ENCODE measurements around the gene MAST4. TPM values are rescaled to one million over a fixed set of nuclear protein-coding genes. Genes with fewer than 3 reads are reported as not detected.

The MAST4 gene
- total RNA-seq, 1 experiment from 2014 or later: 10.9 TPM

DNA sequence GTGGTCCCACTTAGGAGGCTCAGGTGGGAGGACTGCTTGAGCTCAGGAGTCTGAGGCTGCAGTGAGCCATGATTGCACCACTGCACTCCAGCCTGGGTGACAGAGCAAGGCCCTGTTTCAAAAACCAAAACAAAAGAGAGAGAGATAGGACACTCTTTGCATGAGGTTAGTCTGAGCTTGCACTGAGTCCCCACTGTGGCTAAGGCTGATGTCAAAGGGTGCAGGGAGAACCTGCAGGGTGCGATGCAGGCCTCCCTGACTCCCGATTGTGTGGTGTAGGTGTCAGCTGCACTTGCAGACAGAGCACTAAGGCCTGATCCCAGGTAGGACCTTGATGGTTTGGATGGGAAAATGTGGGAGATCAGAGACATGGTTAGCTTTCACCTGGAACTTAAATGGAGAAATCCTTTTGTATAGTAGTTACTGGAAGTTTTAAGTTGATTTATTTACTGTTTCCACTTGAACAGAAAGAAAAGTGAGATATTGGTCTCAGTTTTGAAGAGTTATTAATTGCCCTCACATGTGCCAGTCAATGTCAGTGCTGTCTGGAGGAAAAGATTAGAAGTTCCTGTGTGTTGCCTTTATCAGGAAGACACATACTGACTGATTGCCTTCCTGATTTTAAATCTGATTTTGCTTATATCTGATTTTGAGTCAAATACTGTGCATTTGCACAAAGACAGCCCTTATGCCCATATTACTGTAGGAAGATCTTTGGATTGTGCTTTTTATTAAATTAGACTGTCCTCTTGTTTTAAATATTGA, 260.0 kb downstream of the MAST4 start:
- TF ChIP-seq, protein P1, sequence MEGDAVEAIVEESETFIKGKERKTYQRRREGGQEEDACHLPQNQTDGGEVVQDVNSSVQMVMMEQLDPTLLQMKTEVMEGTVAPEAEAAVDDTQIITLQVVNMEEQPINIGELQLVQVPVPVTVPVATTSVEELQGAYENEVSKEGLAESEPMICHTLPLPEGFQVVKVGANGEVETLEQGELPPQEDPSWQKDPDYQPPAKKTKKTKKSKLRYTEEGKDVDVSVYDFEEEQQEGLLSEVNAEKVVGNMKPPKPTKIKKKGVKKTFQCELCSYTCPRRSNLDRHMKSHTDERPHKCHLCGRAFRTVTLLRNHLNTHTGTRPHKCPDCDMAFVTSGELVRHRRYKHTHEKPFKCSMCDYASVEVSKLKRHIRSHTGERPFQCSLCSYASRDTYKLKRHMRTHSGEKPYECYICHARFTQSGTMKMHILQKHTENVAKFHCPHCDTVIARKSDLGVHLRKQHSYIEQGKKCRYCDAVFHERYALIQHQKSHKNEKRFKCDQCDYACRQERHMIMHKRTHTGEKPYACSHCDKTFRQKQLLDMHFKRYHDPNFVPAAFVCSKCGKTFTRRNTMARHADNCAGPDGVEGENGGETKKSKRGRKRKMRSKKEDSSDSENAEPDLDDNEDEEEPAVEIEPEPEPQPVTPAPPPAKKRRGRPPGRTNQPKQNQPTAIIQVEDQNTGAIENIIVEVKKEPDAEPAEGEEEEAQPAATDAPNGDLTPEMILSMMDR (IDR thresholded peaks at IDR 0.05; ENCODE audit: unreplicated experiment): no peak
- Mint-ChIP-seq H3K4me3 (ENCODE audit: low read depth, unreplicated experiment) (no peak overlapping the region), H3K27me3 (ENCODE audit: unreplicated experiment) (no peaks in the 10 kb centered on the region), H3K36me3 (ENCODE audit: insufficient read depth, unreplicated experiment) (no peaks in the 10 kb centered on the region), H3K4me1 (ENCODE audit: low read depth, unreplicated experiment) (no peaks in the 10 kb centered on the region), H3K9me3 (ENCODE audit: low read depth, unreplicated experiment) (no peaks in the 10 kb centered on the region), H3K27ac (ENCODE audit: unreplicated experiment) (no peak overlapping the region)
- intact Hi-C loops (cut with micrococcal nuclease; ENCODE audit: unreplicated experiment): loop anchor here (5.0 kb wide), 1 partner anchor 44 kb away; no protein-coding TSS in a partner anchor
- no TSS peak for BruUV-seq (replicated peaks)
- CTCF ChIA-PET: no interaction called here
- no peak for DNase-seq

DNA sequence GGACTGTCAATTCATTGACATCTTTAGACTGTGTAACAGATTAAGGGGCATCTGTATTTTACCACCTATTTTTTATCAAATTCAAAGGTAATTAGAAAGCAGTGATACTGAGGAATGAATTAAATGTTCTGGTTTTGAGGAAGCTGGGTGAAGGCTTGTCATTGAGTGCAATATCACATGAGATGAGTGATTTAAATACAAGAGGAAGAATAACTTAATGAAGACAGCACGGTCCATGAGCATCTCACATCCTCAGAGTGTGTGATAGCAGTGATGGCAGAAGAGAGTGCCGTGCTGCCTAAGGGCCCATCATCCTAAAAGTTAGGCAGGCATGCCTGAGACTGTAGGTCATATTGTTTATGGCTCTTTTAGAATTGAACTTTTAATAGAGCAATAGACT, 263.3 kb downstream of the MAST4 start:
- TF ChIP-seq, protein P1 (IDR thresholded peaks at IDR 0.05; ENCODE audit: unreplicated experiment): no peak
- no peak overlapping the region for H3K27ac Mint-ChIP-seq (ENCODE audit: unreplicated experiment)
- no peaks in the 10 kb centered on the region for H3K9me3 Mint-ChIP-seq (ENCODE audit: low read depth, unreplicated experiment)
- H3K27me3 Mint-ChIP-seq (ENCODE audit: unreplicated experiment): no peaks in the 10 kb centered on the region
- H3K4me3 Mint-ChIP-seq (ENCODE audit: low read depth, unreplicated experiment): no peak overlapping the region
- CTCF ChIA-PET: no interaction called here
- peaks cover 9% of the 10 kb centered on the region for H3K4me1 Mint-ChIP-seq (ENCODE audit: low read depth, unreplicated experiment)
- intact Hi-C loops (cut with micrococcal nuclease; ENCODE audit: unreplicated experiment): loop anchor here (5.0 kb wide), 1 partner anchor 47 kb away; no protein-coding TSS in a partner anchor
- no peaks in the 10 kb centered on the region for H3K36me3 Mint-ChIP-seq (ENCODE audit: insufficient read depth, unreplicated experiment)
- no TSS peak for BruUV-seq (replicated peaks)
- no peak for DNase-seq

DNA sequence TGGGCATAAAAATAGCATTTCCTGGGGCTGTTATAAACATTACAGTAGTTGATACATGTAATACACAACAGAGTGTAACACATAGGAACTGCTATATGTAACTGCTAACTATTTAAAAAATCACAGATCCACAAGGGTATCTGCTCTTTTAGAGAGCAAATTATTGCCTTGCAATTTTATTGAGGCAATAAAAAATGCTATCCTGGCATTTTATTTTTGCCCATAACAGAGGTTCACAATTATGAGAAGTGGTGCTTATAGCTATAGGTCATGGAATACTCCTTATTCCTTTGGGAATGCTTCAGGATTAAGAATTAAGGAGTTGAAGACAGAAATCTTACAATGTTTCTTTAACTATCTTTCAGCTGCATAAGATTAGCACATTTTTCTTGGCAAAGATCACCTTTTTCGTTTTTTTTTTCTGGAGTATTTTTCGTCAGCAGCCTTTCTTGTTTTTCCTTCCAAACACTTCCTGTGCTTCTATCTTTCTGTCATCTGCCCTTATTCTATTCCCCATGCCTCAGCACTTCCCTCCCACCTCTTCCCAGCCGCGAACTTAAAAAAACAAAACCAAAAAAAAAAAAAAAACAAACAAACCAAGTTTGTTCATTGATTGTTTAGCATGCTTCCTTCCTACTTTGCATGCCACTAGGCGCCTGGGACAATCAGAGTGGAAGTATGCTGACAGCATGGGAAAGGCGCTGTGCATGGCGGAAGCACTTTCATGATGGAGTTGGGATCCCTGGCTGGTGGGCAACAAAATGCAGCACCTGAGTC, 264.2 kb downstream of the MAST4 start:
- no peak overlapping the region for H3K27ac Mint-ChIP-seq (ENCODE audit: unreplicated experiment)
- no TSS peak for BruUV-seq (replicated peaks)
- no peaks in the 10 kb centered on the region for H3K27me3 Mint-ChIP-seq (ENCODE audit: unreplicated experiment)
- H3K4me3 Mint-ChIP-seq (ENCODE audit: low read depth, unreplicated experiment): no peak overlapping the region
- H3K9me3 Mint-ChIP-seq (ENCODE audit: low read depth, unreplicated experiment): no peaks in the 10 kb centered on the region
- H3K4me1 Mint-ChIP-seq (ENCODE audit: low read depth, unreplicated experiment): peaks cover 9% of the 10 kb centered on the region
- TF ChIP-seq, protein P1 (IDR thresholded peaks at IDR 0.05; ENCODE audit: unreplicated experiment): no peak
- no peaks in the 10 kb centered on the region for H3K36me3 Mint-ChIP-seq (ENCODE audit: insufficient read depth, unreplicated experiment)
- intact Hi-C loops (cut with micrococcal nuclease; ENCODE audit: unreplicated experiment): no loop called here
- no peak for DNase-seq
- CTCF ChIA-PET: no interaction called here

GRCh38 chr5:66861402-66861801, 265.2 kb downstream of the MAST4 start:
- CTCF ChIA-PET: no interaction called here
- H3K4me3 Mint-ChIP-seq (ENCODE audit: low read depth, unreplicated experiment): no peak overlapping the region
- no TSS peak for BruUV-seq (replicated peaks)
- H3K9me3 Mint-ChIP-seq (ENCODE audit: low read depth, unreplicated experiment): no peaks in the 10 kb centered on the region
- no peak overlapping the region for H3K27ac Mint-ChIP-seq (ENCODE audit: unreplicated experiment)
- TF ChIP-seq, protein P1 (IDR thresholded peaks at IDR 0.05; ENCODE audit: unreplicated experiment): no peak
- H3K4me1 Mint-ChIP-seq (ENCODE audit: low read depth, unreplicated experiment): peaks cover 9% of the 10 kb centered on the region
- intact Hi-C loops (cut with micrococcal nuclease; ENCODE audit: unreplicated experiment): no loop called here
- H3K36me3 Mint-ChIP-seq (ENCODE audit: insufficient read depth, unreplicated experiment): no peaks in the 10 kb centered on the region
- H3K27me3 Mint-ChIP-seq (ENCODE audit: unreplicated experiment): no peaks in the 10 kb centered on the region
- DNase-seq: no peak
